Keratinocyte (primary cell): ENCODE results near the gene EVC. TPM values are rescaled to one million over a fixed set of nuclear protein-coding genes. Genes with fewer than 3 reads are reported as not detected.

ENCODE experiments used
- DNase-seq: peaks from one replicate; pipeline ENCODE4 v3.0.0-alpha.2; 2011; ENCODE audit warnings: low read depth, missing footprints, low spot score
- FAIRE-seq: peaks from 2 replicates; lab custom pipeline; 2011; peaks lifted over from hg19 to GRCh38; lab: Jason Lieb, UNC
- H2AFZ ChIP-seq: 2 replicates; pipeline ENCODE4 v1.6.0; 2012; ENCODE audit warnings: low read length, control low read depth, inconsistent platforms; ENCODE audit not compliant: control insufficient read depth
- H3K27ac ChIP-seq: 2 replicates; pipeline ENCODE4 v1.5.1; 2011; ENCODE audit warnings: low read length; ENCODE audit not compliant: control insufficient read depth, insufficient read depth
- H3K27me3 ChIP-seq: 3 replicates; pipeline ENCODE4 v1.6.0; 2011; ENCODE audit warnings: low read length; ENCODE audit not compliant: control insufficient read depth, insufficient read depth; ENCODE audit errors: extremely low read depth
- H3K36me3 ChIP-seq, 2 experiments: 2 replicates in 1 of 2; 3 replicates in 1 of 2; pipeline ENCODE4 v1.5.1; 2011; ENCODE audit warnings: low read length in 2 of 2, mild to moderate bottlenecking in 1 of 2; ENCODE audit not compliant: control insufficient read depth in 2 of 2, insufficient read depth in 2 of 2; ENCODE audit errors: extremely low read depth in 1 of 2
- H3K4me1 ChIP-seq: 3 replicates; pipeline ENCODE4 v1.5.1; 2011; ENCODE audit warnings: low read length; ENCODE audit not compliant: control insufficient read depth, insufficient read depth; ENCODE audit errors: extremely low read depth
- H3K4me2 ChIP-seq: 3 replicates; pipeline ENCODE4 v1.6.0; 2011; ENCODE audit warnings: low read depth, low read length; ENCODE audit not compliant: control insufficient read depth, insufficient read depth; ENCODE audit errors: extremely low read depth
- H3K4me3 ChIP-seq, 3 experiments: fragments of 200-600 bp in 1 of 3; sonication (generic) in 1 of 3; 2 replicates in 2 of 3; 3 replicates in 1 of 3; pipeline ENCODE4 v1.5.1; 2011 to 2016; ENCODE audit warnings: low read length in 3 of 3, mild to moderate bottlenecking in 3 of 3, control low read depth in 2 of 3, inconsistent platforms in 1 of 3, low read depth in 1 of 3, mixed read lengths in 1 of 3, mixed run types in 1 of 3, moderate library complexity in 1 of 3; ENCODE audit not compliant: control insufficient read depth in 2 of 3, insufficient read depth in 2 of 3; ENCODE audit errors: extremely low read depth in 1 of 3
- H3K79me2 ChIP-seq: 2 replicates; pipeline ENCODE4 v1.6.0; 2012; ENCODE audit warnings: low read length; ENCODE audit not compliant: control insufficient read depth, insufficient read depth
- H3K9ac ChIP-seq: 3 replicates; pipeline ENCODE4 v1.6.0; 2011; ENCODE audit warnings: low read length; ENCODE audit not compliant: control insufficient read depth, insufficient read depth; ENCODE audit errors: extremely low read depth
- H3K9me1 ChIP-seq: 3 replicates; pipeline ENCODE4 v1.6.0; 2011; ENCODE audit warnings: low read length; ENCODE audit not compliant: control insufficient read depth, insufficient read depth; ENCODE audit errors: extremely low read depth
- H3K9me3 ChIP-seq: 2 replicates; pipeline ENCODE4 v1.5.1; 2012; ENCODE audit warnings: low read depth, low read length; ENCODE audit not compliant: control insufficient read depth
- H4K20me1 ChIP-seq: 3 replicates; pipeline ENCODE4 v1.6.0; 2011; ENCODE audit warnings: low read length; ENCODE audit not compliant: control insufficient read depth, insufficient read depth; ENCODE audit errors: extremely low read depth
- EZH2 ChIP-seq: IDR thresholded peaks from one replicate; pipeline ENCODE4 v1.6.1; 2012; ENCODE audit warnings: inconsistent platforms, mild to moderate bottlenecking, low read length, moderate library complexity
- dilution Hi-C: fragments of 300-500 bp; cut with MboI; formaldehyde crosslinking; loops from one replicate; pipeline ENCODE4 v1.7.0; 2020; ENCODE audit warnings: low sequenced_read_pairs; ENCODE audit not compliant: extremely low pct_ligation_motif_present
- polyA plus RNA-seq, 5 experiments: library from polyadenylated mRNA; depleted of rRNA in 3 of 5; stranded (reverse) in 3 of 5; stranded (forward) in 1 of 5; unstranded in 1 of 5; fragments of >200 nt; gene quantifications; 1 replicate in 1 of 5; 2 replicates in 3 of 5; 3 replicates in 1 of 5; pipeline versions ENCODE4 v1.2.1 to v1.2.3, GENCODE V29; 2011 to 2012; ENCODE audit warnings: missing spikeins in 2 of 5, low read depth in 1 of 5, low replicate concordance in 1 of 5
- TF ChIP-seq, protein P1 (sequence below), 3 experiments: IDR thresholded peaks in 1 of 3; conservative IDR thresholded peaks in 1 of 3; optimal IDR thresholded peaks in 1 of 3; 2 replicates in 2 of 3; 3 replicates in 1 of 3; pipeline versions ENCODE3 to v1.5.1; 2011; ENCODE audit warnings: low read length in 3 of 3, mild to moderate bottlenecking in 3 of 3, moderate library complexity in 2 of 3, control low read depth in 1 of 3, inconsistent platforms in 1 of 3; ENCODE audit not compliant: insufficient read depth in 2 of 3; ENCODE audit errors: extremely low read depth in 1 of 3

Gene EVC
- polyA plus RNA-seq, 1 donor (not counting 4 experiments of a cell fraction or from before 2014, with no cell fraction given) = 7.3 TPM

DNA sequence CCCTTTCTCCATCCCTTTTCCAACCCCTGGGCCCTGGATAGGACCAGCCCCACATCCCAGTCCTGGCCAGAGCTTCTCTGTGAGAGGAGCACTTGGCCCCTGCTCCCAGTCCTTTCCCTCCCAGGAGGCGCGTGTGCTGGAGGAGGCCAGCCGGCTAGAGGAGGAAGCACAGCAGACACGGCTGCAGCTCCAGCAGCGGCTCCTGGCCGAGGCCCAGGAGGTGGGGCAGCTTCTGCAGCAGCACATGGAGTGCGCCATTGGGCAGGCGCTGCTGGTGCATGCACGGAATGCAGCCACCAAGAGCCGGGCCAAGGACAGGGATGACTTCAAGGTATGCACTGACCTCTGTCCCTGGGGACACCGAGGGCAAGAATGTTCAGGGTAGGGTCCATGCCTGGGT, 87.5 kb downstream of the EVC start:
- Histone ChIP-seq H3K4me2 (no peak overlapping the region), H3K36me3 (peaks cover 21 to 47% of the 10 kb centered on the region in 2 experiments), H3K9me1 (no peaks in the 10 kb centered on the region), H3K4me3 (no peak overlapping the region), H3K27me3 (no peaks in the 10 kb centered on the region), H3K9me3 (no peaks in the 10 kb centered on the region), H2AFZ (no peak overlapping the region), H3K4me1 (no peaks in the 10 kb centered on the region), H4K20me1 (no peaks in the 10 kb centered on the region), H3K79me2 (no peaks in the 10 kb centered on the region), H3K9ac (no peak overlapping the region), H3K27ac (no peak overlapping the region)
- FAIRE-seq = no peak
- dilution Hi-C loops = no loop called here
- DNase-seq = no peak
- no peak for TF ChIP-seq EZH2
- TF ChIP-seq, protein P1, sequence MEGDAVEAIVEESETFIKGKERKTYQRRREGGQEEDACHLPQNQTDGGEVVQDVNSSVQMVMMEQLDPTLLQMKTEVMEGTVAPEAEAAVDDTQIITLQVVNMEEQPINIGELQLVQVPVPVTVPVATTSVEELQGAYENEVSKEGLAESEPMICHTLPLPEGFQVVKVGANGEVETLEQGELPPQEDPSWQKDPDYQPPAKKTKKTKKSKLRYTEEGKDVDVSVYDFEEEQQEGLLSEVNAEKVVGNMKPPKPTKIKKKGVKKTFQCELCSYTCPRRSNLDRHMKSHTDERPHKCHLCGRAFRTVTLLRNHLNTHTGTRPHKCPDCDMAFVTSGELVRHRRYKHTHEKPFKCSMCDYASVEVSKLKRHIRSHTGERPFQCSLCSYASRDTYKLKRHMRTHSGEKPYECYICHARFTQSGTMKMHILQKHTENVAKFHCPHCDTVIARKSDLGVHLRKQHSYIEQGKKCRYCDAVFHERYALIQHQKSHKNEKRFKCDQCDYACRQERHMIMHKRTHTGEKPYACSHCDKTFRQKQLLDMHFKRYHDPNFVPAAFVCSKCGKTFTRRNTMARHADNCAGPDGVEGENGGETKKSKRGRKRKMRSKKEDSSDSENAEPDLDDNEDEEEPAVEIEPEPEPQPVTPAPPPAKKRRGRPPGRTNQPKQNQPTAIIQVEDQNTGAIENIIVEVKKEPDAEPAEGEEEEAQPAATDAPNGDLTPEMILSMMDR (optimal IDR thresholded peaks at IDR 0.05 in 1 of 3, IDR thresholded peaks at IDR 0.05 in 1 of 3, conservative IDR thresholded peaks at IDR 0.05 in 1 of 3; ENCODE audit: extremely low read depth in 1 of 3, insufficient read depth in 2 of 3, low read length in 3 of 3) = no peak

DNA sequence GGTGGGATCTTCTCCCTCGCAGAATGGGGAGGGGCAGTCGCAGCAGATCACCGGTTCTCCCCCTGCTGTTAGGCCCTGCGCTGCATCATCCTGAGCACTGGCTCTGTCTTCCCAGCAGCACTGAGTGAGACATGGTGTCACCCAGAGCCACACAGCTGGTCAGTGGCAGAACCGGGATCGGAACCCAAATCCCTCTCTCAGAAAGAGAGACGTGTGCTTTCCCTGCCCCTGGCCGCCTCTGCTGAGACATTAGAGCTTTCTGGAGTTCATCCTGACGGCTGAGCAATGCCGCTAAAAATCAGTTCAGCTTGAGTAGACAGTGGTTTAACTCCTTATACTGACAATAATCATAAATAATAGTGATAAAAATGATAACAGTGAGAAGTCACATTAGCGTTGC, 87.9 kb downstream of the EVC start:
- FAIRE-seq = no peak
- Histone ChIP-seq H3K36me3 (peaks cover 21 to 49% of the 10 kb centered on the region in 2 experiments), H3K4me2 (no peak overlapping the region), H2AFZ (no peak overlapping the region), H3K79me2 (no peaks in the 10 kb centered on the region), H3K4me3 (no peak overlapping the region), H3K9me3 (no peaks in the 10 kb centered on the region), H3K27me3 (no peaks in the 10 kb centered on the region), H3K9ac (no peak overlapping the region), H3K27ac (no peak overlapping the region), H3K9me1 (no peaks in the 10 kb centered on the region), H4K20me1 (no peaks in the 10 kb centered on the region), H3K4me1 (no peaks in the 10 kb centered on the region)
- DNase-seq = no peak
- TF ChIP-seq, protein P1 (optimal IDR thresholded peaks at IDR 0.05 in 1 of 3, IDR thresholded peaks at IDR 0.05 in 1 of 3, conservative IDR thresholded peaks at IDR 0.05 in 1 of 3; ENCODE audit: extremely low read depth in 1 of 3, insufficient read depth in 2 of 3, low read length in 3 of 3) = no peak
- TF ChIP-seq EZH2 = no peak
- dilution Hi-C loops = no loop called here
